Head of caudate nucleus (tissue), 42 donors: ENCODE data around the gene SLC5A11.
"Not testable (repeated sequence)": the region's sequence is repeated elsewhere in the genome, so short reads cannot be mapped to it uniquely, and the experiment has no call there.

Experiments
- DNase-seq, 42 donors: peaks; one replicate each; pipeline versions ENCODE4 v3.0.0 to v3.0.0-alpha.2; 2020 to 2021; ENCODE audit warnings: mixed read lengths in 7 of 42
- intact Hi-C: fragments of 100-400 bp; cut with DNase I; formaldehyde crosslinking; loops from one replicate; pipeline ENCODE4 v1.15.0; 2022

The SLC5A11 gene, protein sequence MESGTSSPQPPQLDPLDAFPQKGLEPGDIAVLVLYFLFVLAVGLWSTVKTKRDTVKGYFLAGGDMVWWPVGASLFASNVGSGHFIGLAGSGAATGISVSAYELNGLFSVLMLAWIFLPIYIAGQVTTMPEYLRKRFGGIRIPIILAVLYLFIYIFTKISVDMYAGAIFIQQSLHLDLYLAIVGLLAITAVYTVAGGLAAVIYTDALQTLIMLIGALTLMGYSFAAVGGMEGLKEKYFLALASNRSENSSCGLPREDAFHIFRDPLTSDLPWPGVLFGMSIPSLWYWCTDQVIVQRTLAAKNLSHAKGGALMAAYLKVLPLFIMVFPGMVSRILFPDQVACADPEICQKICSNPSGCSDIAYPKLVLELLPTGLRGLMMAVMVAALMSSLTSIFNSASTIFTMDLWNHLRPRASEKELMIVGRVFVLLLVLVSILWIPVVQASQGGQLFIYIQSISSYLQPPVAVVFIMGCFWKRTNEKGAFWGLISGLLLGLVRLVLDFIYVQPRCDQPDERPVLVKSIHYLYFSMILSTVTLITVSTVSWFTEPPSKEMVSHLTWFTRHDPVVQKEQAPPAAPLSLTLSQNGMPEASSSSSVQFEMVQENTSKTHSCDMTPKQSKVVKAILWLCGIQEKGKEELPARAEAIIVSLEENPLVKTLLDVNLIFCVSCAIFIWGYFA

GRCh38 chr16:24845726-24846547 lies at the start of gene SLC5A11:
SLC5A11 (plus strand) TSS chr16:24845963; CDS start chr16:24858644, 12,681 bp downstream.
- DNase-seq = peak in 21 of 42 donors; percentile 20 to 80 (median 47)
- intact Hi-C loops = no loop called here

DNA sequence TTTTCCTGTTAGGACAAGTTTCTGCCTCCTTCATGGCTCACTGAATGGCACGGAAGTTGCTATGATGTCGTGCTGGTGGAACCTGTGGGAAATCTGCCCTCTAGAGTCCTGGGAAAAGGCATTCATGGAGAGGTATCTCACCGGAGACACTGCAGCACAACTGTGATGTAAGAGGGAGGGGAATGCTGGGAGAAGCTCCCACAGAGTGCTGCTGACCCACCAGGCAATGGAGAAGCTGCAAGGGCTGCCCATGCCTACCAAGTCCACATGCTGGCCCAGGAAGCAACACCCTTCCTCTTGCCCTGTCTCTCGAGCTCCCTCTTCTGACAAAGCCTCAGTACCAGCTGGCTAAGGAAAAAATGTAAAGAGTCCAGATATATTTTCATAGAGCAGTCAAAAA lies 45.2 kb upstream of the SLC5A11 start:
- intact Hi-C loops = no loop called here
- no peak for DNase-seq

DNA sequence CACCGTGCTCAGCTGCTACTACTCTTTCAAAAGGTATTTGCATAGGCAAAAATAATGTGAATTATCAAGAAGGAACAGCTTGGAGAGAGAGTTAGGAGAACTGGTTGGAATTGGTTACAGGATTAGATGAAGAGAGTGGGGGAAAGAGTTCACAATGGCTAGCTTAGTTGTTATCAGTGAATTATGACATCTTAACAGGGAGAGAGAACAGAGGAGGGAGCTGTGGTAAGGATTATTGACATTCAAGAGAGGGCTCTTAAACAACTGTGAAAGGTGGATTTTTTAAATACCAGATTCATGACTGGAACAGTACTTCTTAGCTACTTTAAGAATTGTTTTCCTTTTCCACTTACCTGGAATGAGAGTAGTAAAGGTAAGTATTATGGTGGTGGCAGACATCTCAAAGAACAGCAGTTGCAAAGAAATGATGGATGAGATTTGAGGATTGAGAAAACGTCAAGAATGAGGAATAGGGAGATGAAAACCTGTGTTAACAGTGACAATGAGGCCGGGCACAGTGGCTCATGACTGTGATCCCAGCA lies 43.9 kb upstream of the SLC5A11 start:
- intact Hi-C loops = no loop called here
- DNase-seq = no peak

GRCh38 chr16:24805484-24805883 lies 40.3 kb upstream of the SLC5A11 start:
- DNase-seq = no peak
- intact Hi-C loops = no loop called here

DNA sequence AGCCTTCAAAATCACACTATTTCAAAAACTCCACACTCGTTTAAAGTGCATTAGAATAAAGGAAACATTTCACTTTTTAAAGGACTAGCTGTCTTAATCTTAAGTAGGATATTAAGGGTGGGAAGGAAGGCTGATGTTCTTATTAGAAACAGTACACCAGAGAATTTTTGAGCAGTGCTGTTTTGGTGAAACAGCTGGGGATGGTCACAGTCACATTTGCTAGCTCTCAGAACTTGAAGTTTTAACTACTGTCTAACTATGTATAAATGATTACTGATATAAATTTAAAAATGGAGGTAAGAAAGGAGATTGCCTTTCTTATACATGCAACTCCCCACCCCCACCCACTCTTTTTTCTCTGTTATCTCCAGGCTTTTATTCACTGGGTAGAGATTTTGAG lies 38.5 kb upstream of the SLC5A11 start:
- no peak for DNase-seq

GRCh38 chr16:24810951-24811843 lies 34.6 kb upstream of the SLC5A11 start:
- intact Hi-C loops = no loop called here

More for the DNA sequence above, 38.5 kb upstream of the SLC5A11 start:
- intact Hi-C loops = no loop called here

DNA sequence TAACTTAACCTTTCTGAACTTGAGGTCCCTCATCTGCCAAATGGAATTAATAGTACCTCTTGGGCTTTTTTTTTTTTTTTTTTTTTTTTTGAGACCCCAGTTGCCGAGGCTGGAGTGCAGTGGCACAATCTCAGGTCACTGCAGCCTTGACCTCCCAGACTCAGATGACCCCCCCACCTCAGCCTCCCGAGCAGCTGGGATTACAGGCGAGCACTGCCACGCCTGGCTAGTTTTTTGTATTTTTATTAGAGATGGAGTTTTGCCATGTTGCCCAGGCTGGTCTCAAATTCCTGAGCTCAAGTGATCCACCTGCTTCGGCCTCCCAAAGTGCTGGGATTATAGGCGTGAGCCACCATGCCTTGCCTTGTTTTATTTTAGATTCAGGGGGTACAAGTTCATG lies 33.0 kb upstream of the SLC5A11 start:
- peak in 1 of 42 donors; percentile 33 for DNase-seq
- intact Hi-C loops = not testable (repeated sequence)

More at GRCh38 chr16:24810951-24811843, 34.6 kb upstream of the SLC5A11 start:
- peak in 2 of 42 donors; percentile 10 to 39 for DNase-seq

- DNase-seq = peak in 1 of 42 donors; percentile 28
- intact Hi-C loops = no loop called here
These were observed 30.7 kb upstream of the SLC5A11 start for GRCh38 chr16:24815021-24815420.

- DNase-seq = peak in 1 of 42 donors; percentile 7
- intact Hi-C loops = no loop called here
These were observed 29.1 kb upstream of the SLC5A11 start for GRCh38 chr16:24816688-24817087.

DNA sequence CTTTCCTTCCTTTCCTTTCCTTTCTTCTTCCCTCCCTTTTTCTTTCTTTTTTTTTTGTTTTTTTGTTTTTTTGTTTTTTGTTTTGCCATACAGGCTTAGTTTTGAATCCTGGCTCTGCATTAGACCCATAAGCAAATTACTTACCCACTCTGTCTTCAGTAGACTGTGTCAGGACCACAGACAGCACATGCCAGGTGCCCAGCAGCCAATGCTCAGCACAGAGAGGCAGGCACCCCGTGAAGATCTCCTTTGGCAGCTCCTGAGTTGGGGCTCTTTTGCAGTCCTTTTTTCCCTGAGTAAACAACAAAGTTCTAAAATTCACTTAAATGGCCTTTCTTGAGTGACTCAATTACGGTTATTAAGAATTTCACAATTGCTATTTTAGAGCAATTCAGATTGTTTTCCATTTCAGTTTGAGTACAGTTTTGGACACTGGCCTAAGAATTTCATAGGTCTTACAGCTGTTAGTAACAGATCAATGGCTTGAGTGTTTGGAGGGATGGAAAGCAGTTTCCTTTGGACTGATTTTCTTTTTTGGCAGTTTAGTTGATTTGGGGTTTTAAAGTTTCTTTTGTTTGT lies 26.2 kb upstream of the SLC5A11 start:
- peak in 1 of 42 donors; percentile 47 for DNase-seq
- intact Hi-C loops = no loop called here

DNA sequence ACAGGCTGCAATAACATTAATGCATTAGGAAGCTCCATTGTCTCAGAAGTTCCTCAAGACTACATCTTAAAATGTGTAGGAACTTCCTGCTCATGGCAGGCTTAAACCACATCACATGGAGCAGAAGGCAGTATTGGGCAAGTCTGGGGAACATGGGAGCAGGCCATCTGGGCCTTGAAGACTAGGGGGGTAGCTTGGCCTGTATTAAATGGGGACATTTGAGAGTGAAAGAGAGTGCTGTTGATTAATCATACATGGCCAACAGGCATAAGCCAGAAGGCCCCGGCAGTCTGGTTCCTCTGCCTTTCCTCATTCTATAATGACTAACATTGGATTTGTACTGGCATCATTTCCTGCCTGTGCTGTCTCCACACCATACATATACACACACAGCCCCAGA lies 25.2 kb upstream of the SLC5A11 start:
- DNase-seq = no peak
- intact Hi-C loops = no loop called here

- peak in 13 of 42 donors; percentile 18 to 56 (median 30) for DNase-seq
- intact Hi-C loops = no loop called here
These were observed 24.6 kb upstream of the SLC5A11 start for GRCh38 chr16:24821129-24821528.

DNA sequence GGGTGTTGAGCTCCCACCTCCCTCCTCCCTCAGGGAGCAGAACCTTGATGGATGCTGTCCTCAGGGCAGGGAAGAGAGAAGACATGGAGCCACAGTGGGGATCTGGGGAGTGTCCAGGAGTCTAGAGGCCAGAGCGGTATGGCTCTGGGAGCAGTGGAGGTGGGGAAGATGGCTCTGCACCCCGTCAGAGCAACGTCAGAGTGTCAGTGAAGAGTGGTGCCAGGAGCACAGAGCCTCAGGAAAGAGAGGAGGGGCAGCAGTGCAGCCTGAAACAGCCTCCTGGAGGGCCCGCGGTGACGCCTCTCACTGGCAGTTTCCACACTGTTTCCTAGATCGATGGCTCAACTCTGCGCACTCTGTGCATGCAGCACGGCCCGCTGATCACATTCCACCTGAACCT lies 23.2 kb upstream of the SLC5A11 start:
- no peak for DNase-seq
- intact Hi-C loops = no loop called here

DNA sequence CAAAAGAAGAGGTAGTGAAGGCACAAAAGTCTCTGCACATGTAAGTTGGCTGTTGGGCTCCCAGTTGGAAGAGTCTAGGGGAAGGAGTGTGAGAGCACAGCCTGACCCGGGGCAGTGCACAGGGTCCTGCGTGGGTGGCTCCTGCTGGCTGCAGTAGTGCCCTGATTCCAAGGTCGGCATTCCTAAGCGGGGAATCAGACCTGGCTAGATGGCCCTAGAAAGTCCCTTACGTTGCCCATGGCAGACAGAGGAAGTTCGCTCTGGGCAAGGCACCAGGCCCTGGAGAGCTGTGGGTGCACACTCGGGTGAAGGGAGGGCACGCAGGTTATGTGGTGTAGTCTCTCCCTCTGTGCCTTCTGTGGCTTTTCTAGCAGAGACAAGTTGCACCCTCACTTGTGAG lies 22.8 kb upstream of the SLC5A11 start:
- DNase-seq = no peak
- intact Hi-C loops = no loop called here

GRCh38 chr16:24825696-24826095 lies 20.1 kb upstream of the SLC5A11 start:
- no peak for DNase-seq

DNA sequence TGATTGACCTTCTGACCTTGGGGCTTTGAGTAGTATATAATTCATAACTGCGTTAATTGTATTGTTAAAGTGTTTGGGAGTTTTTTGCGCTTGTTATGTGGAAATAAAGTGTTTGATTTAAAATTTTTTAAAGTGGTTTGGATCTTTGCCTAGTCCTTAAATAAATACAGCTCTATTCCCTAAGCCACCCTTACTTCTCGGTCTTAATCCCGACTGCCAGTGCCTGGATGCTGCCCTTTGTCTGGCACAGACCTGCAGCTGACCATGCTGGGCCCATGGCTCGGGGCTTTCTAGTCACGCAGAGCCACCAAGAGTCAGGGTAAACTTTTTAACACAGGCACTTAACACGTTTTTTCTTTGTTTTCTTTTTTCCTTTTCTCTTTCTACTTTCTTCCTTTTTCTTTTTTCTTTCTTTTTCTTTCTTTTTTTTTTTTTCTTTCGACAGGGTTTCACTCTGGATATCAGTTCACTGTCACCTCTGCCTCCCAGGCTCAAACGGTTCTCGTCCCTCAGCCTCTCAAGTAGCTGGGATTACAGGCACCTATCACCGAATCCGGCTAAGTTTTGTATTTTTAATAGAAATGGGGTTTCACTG lies 19.6 kb upstream of the SLC5A11 start:
- intact Hi-C loops = no loop called here
- DNase-seq = no peak

More at GRCh38 chr16:24825696-24826095, 20.1 kb upstream of the SLC5A11 start:
- intact Hi-C loops = no loop called here

DNA sequence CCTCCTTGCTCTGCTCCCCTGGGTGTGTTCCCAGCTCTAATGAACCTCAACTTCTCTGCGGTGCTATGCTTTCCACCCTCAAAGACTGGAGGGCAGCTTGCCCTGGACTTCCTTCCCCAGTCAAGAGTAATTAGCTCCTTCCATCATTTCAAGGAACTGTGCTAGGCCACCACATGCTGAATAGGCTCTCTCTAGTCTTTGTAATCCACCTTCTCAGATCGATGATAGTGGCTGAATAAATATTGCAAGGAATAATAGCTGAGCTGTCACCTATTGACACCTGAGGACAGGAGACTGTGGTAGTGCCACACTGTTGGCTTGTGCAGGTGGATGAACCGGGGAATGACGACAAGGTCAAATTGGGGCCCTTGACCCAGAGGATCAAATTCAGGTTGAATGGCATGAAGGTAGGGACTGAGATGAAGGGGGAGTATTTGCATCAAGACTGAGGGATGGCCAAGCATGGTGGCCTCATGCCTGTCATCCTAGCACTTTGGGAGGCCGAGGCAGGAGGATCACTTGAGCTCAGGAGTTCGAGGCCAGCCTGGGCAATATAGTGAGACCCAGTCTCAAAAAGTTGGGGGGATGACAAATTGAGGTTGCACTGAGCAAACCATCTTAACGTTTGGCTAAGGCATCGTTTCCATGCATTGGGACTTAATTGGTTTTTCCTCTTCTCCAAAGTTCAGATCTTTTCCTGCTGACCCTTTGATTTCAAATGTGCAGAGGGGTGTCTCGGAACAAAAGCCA lies 18.8 kb upstream of the SLC5A11 start:
- intact Hi-C loops = no loop called here
- no peak for DNase-seq
